SK-N-SH (cell line): ENCODE results near the gene RPS6KA2. TPM values are rescaled to one million over a fixed set of nuclear protein-coding genes. Genes with fewer than 3 reads are reported as not detected.

ENCODE experiments used
- CTCF ChIA-PET: fragments of 300-600, 350-600 bp; formaldehyde crosslinking; extraction: SDS; loops from one replicate; lab custom pipeline; 2021; lab: Yijun Ruan, JAX
- POLR2A ChIA-PET: fragments of 350-600 bp; sonication (Branson Sonifier 250); formaldehyde crosslinking; extraction: SDS; loops from one replicate; lab custom pipeline; 2020; ENCODE audit warnings: antibody characterized with exemption, inconsistent platforms; lab: Yijun Ruan, JAX
- DNase-seq: peaks from one replicate; pipeline ENCODE4 v3.0.0; 2012
- H2AFZ ChIP-seq: fragments of 200-600 bp; sonication (generic); 2 replicates; pipeline ENCODE4 v1.8.1; 2016; ENCODE audit warnings: antibody characterized with exemption, mild to moderate bottlenecking, low read depth
- H3F3A ChIP-seq: fragments of 200-600 bp; sonication (generic); replicated peaks from 2 replicates; pipeline ENCODE3; 2016; ENCODE audit warnings: antibody characterized with exemption, mild to moderate bottlenecking; ENCODE audit not compliant: insufficient read depth
- H3K27ac ChIP-seq, 2 experiments: fragments of 200-500 bp in 1 of 2; fragments of 200-600 bp in 1 of 2; sonication (Bioruptor generic) in 1 of 2; sonication (generic), shearing (Covaris generic) in 1 of 2; 2 replicates each; pipeline versions ENCODE4 v1.5.1 to v1.6.1; 2014 to 2016; ENCODE audit warnings: low read depth in 2 of 2, inconsistent platforms in 1 of 2, low read length in 1 of 2, mild to moderate bottlenecking in 1 of 2, mixed read lengths in 1 of 2
- H3K27me3 ChIP-seq: fragments of 200-600 bp; sonication (generic), shearing (Covaris generic); 2 replicates; pipeline ENCODE4 v1.6.1; 2016; ENCODE audit warnings: mixed run types; ENCODE audit not compliant: insufficient read depth
- H3K36me3 ChIP-seq, 2 experiments: fragments of 200-500 bp in 1 of 2; fragments of 200-600 bp in 1 of 2; sonication (Bioruptor generic) in 1 of 2; sonication (generic) in 1 of 2; replicated peaks in 1 of 2; 2 replicates each; pipeline versions ENCODE3 to v1.5.1; 2014 to 2016; ENCODE audit warnings: low read length in 1 of 2, mild to moderate bottlenecking in 1 of 2; ENCODE audit not compliant: insufficient read depth in 2 of 2, control insufficient read depth in 1 of 2
- H3K4me1 ChIP-seq, 2 experiments: fragments of 200-500 bp in 1 of 2; fragments of 200-600 bp in 1 of 2; sonication (Bioruptor generic) in 1 of 2; sonication (generic), shearing (Covaris generic) in 1 of 2; 2 replicates each; pipeline versions ENCODE4 v1.5.1 to v1.6.1; 2014 to 2016; ENCODE audit warnings: low read depth in 1 of 2, low read length in 1 of 2, mixed run types in 1 of 2; ENCODE audit not compliant: insufficient read depth in 2 of 2, control insufficient read depth in 1 of 2
- H3K4me2 ChIP-seq: fragments of 200-600 bp; sonication (generic), shearing (Covaris generic); 2 replicates; pipeline ENCODE4 v1.6.1; 2017; ENCODE audit warnings: mixed run types
- H3K4me3 ChIP-seq, 2 experiments: fragments of 200-500 bp in 1 of 2; fragments of 200-600 bp in 1 of 2; sonication (Bioruptor generic) in 1 of 2; sonication (generic), shearing (Covaris generic) in 1 of 2; 2 replicates each; pipeline versions ENCODE4 v1.5.1 to v1.8.1; 2014 to 2016; ENCODE audit warnings: low read depth in 2 of 2, inconsistent platforms in 1 of 2, low read length in 1 of 2, mild to moderate bottlenecking in 1 of 2, mixed read lengths in 1 of 2, moderate library complexity in 1 of 2
- H3K79me2 ChIP-seq: fragments of 200-600 bp; sonication (generic); 2 replicates; pipeline ENCODE4 v1.8.1; 2017; ENCODE audit warnings: mild to moderate bottlenecking; ENCODE audit not compliant: insufficient read depth
- H3K9ac ChIP-seq: fragments of 200-600 bp; sonication (generic); 2 replicates; pipeline ENCODE4 v1.6.1; 2017; ENCODE audit warnings: mixed run types
- H3K9me2 ChIP-seq: fragments of 200-600 bp; sonication (generic); 2 replicates; pipeline ENCODE4 v1.6.1; 2017; ENCODE audit warnings: mixed run types
- H3K9me3 ChIP-seq: fragments of 200-600 bp; sonication (generic); 2 replicates; pipeline ENCODE4 v1.6.1; 2017; ENCODE audit warnings: mixed run types, mild to moderate bottlenecking, moderate library complexity
- H4K20me1 ChIP-seq: fragments of 200-600 bp; sonication (generic); 2 replicates; pipeline ENCODE4 v1.6.1; 2017; ENCODE audit warnings: mild to moderate bottlenecking, mixed run types; ENCODE audit not compliant: insufficient read depth
- ELF1 ChIP-seq: IDR thresholded peaks from 2 replicates; pipeline ENCODE4 v1.4.0; 2012
- FOXJ3 ChIP-seq: sonication (generic); formaldehyde crosslinking; IDR thresholded peaks from 2 replicates; pipeline ENCODE4 v1.5.1; 2020; ENCODE audit warnings: mild to moderate bottlenecking, missing genetic modification reagents
- GABPA ChIP-seq: IDR thresholded peaks from 2 replicates; pipeline ENCODE4 v1.4.0; 2012; ENCODE audit warnings: low read depth, mild to moderate bottlenecking
- GATA2 ChIP-seq: sonication (generic); formaldehyde crosslinking; IDR thresholded peaks from 2 replicates; pipeline ENCODE4 v1.5.0; 2020; ENCODE audit warnings: mild to moderate bottlenecking, missing genetic modification reagents
- IRF3 ChIP-seq: fragments of 150-350 bp; IDR thresholded peaks from 2 replicates; pipeline ENCODE4 v1.6.1; 2016; ENCODE audit warnings: mild to moderate bottlenecking, low read depth, low read length
- MXI1 ChIP-seq: IDR thresholded peaks from 2 replicates; pipeline ENCODE4 v1.6.1; 2012; ENCODE audit warnings: mild to moderate bottlenecking, low read depth, low read length, improper control_type of control experiment
- NRF1 ChIP-seq: IDR thresholded peaks from 2 replicates; pipeline ENCODE4 v1.6.1; 2012; ENCODE audit warnings: low read depth, mild to moderate bottlenecking, low read length
- RCOR1 ChIP-seq: fragments of 150-350 bp; IDR thresholded peaks from 2 replicates; pipeline ENCODE4 v1.6.1; 2017; ENCODE audit warnings: antibody characterized with exemption, low read length
- RFX5 ChIP-seq: IDR thresholded peaks from 2 replicates; pipeline ENCODE4 v1.6.1; 2012; ENCODE audit warnings: mild to moderate bottlenecking, improper control_type of control experiment, low read length
- TAF1 ChIP-seq: IDR thresholded peaks from 2 replicates; pipeline ENCODE4 v1.6.1; 2012; ENCODE audit warnings: low read depth, mild to moderate bottlenecking, low read length, moderate library complexity, borderline replicate concordance
- TCF12 ChIP-seq: IDR thresholded peaks from 2 replicates; pipeline ENCODE4 v1.4.0; 2012
- TEAD4 ChIP-seq: IDR thresholded peaks from 2 replicates; pipeline ENCODE4 v1.4.0; 2012; ENCODE audit warnings: mild to moderate bottlenecking, borderline replicate concordance; ENCODE audit not compliant: insufficient read depth
- YY1 ChIP-seq: IDR thresholded peaks from 2 replicates; pipeline ENCODE4 v1.4.0; 2012; ENCODE audit warnings: low read depth, mild to moderate bottlenecking
- WGBS: methylation state at CpG from one replicate; pipeline ENCODE4 v1.1.6; 2017; ENCODE audit warnings: low lambda C conversion rate; 5-methylcytosine and 5-hydroxymethylcytosine counted together
- polyA plus RNA-seq, 3 experiments: library from polyadenylated mRNA; depleted of rRNA; stranded (reverse); fragments of >200 nt; gene quantifications; 2 replicates each; pipeline ENCODE4 v1.2.3, GENCODE V29; 2012
- TF ChIP-seq, protein P1 (sequence below): IDR thresholded peaks from 2 replicates; pipeline ENCODE4; 2012

Gene RPS6KA2
- polyA plus RNA-seq, 1 of the 3 experiments (the other 2 are of a cell fraction): 59.5 TPM

DNA sequence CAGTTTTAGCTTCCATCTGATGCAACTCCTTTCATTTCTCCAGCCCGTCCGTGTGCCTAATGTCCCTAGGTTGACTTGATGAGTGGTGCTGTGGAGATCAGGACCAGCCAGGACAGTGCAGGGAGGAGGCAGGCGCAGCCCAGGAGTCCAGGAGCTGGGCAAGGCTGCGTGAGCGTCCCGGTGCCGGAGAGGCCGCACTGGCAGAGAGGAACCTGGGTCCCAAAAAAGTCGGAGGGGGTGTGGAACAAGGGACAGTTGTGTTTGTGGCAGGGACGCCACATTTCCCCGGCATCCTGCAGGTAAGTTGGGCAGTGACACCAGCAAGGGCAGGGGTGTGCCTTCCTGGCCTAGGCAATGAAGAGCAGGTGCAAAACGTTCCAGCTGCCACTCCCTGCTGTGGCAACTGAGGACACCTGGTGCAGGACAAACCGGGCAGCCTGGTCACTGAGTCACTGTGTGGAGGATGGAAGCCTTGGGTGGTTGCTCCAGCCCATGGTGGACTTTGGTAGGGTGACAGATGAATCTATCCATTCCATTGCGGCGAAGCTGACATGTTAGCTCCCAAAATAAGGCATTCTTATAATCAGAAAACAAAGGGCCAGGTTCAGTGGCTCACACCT, 93.7 kb downstream of the RPS6KA2 start:
- Histone ChIP-seq H4K20me1 (no peaks in the 10 kb centered on the region), H3K4me2 (no peak overlapping the region), H3K36me3 (peaks cover 18 to 83% of the 10 kb centered on the region in 2 experiments), H3K27ac (no peak overlapping the region), H3K9ac (no peak overlapping the region), H3K4me1 (no peaks in the 10 kb centered on the region), H2AFZ (no peak overlapping the region), H3K9me2 (no peaks in the 10 kb centered on the region), H3K4me3 (no peak overlapping the region), H3K9me3 (no peaks in the 10 kb centered on the region), H3K27me3 (no peaks in the 10 kb centered on the region), H3K79me2 (no peaks in the 10 kb centered on the region), H3F3A (no peaks in the 10 kb centered on the region)
- ChIA-PET POLR2A (no interaction called here), CTCF (no interaction called here)
- no peak for TF ChIP-seq FOXJ3 (CRISPR knock-in tag)
- TF ChIP-seq RCOR1: no peak
- TF ChIP-seq YY1: no peak
- no peak for TF ChIP-seq TEAD4
- TF ChIP-seq TCF12: no peak
- TF ChIP-seq NRF1: no peak
- no peak for TF ChIP-seq ELF1
- TF ChIP-seq IRF3: no peak
- no peak for TF ChIP-seq MXI1
- TF ChIP-seq, protein P1, sequence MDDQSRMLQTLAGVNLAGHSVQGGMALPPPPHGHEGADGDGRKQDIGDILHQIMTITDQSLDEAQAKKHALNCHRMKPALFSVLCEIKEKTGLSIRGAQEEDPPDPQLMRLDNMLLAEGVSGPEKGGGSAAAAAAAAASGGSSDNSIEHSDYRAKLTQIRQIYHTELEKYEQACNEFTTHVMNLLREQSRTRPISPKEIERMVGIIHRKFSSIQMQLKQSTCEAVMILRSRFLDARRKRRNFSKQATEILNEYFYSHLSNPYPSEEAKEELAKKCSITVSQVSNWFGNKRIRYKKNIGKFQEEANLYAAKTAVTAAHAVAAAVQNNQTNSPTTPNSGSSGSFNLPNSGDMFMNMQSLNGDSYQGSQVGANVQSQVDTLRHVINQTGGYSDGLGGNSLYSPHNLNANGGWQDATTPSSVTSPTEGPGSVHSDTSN: no peak
- TF ChIP-seq TAF1: no peak
- DNase-seq: no peak
- 91% methylated on average over 14 of the region's 15 CpGs for WGBS

DNA sequence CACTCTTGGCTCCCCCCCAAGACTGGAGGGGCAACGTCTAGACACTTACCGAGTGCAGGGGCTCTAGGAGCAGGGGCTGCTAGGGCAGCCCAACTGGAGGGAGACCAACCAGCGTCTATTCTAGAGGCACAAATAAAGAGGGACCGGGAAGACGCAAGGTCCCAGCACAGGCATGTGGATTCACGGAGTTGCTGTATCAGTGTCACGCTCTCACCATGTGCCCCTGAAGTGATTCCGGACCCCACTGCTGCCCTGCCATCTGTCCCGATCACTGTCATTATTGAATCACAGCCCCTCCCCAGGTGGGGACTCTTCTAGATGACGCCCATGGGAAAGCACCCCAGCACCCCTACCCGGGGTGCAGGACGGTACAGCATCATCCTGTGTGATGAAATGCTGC, 94.7 kb downstream of the RPS6KA2 start:
- H3K4me3 ChIP-seq: no peak overlapping the region
- TF ChIP-seq, protein P1: no peak
- no peak for TF ChIP-seq GATA2
- TF ChIP-seq RFX5: no peak
- TF ChIP-seq GABPA: no peak
- TF ChIP-seq TCF12: no peak
- H2AFZ ChIP-seq: no peak overlapping the region
- no peaks in the 10 kb centered on the region for H3F3A ChIP-seq
- H3K9me2 ChIP-seq: no peaks in the 10 kb centered on the region
- ChIA-PET CTCF (no interaction called here), POLR2A (no interaction called here)
- H3K79me2 ChIP-seq: no peaks in the 10 kb centered on the region
- H3K27me3 ChIP-seq: no peaks in the 10 kb centered on the region
- H3K9ac ChIP-seq: no peak overlapping the region
- 89% methylated on average over 3 of the region's 12 CpGs for WGBS
- DNase-seq: no peak
- no peak overlapping the region for H3K4me2 ChIP-seq
- peaks cover 16 to 76% of the 10 kb centered on the region in 2 experiments for H3K36me3 ChIP-seq
- H4K20me1 ChIP-seq: no peaks in the 10 kb centered on the region
- no peaks in the 10 kb centered on the region for H3K9me3 ChIP-seq
- H3K27ac ChIP-seq: no peak overlapping the region
- no peaks in the 10 kb centered on the region for H3K4me1 ChIP-seq
